H1 (cell line): ENCODE measurements around the gene FOXO1.

Experiments
- EZH2 ChIP-seq: fragments of 200-600 bp; sonication (generic); IDR thresholded peaks from 2 replicates; pipeline ENCODE4 v1.7.1; 2012; ENCODE audit warnings: low read depth, mild to moderate bottlenecking, moderate library complexity, low read length, inconsistent platforms; ENCODE audit not compliant: severe bottlenecking
- JUND ChIP-seq: IDR thresholded peaks from 2 replicates; pipeline ENCODE4 v1.6.1; 2011; ENCODE audit warnings: mild to moderate bottlenecking, improper control_type of control experiment, low read length
- POLR2A ChIP-seq, 2 experiments: IDR thresholded peaks; 1 replicate in 1 of 2; 2 replicates in 1 of 2; pipeline ENCODE4 v1.6.1; 2011; ENCODE audit warnings: low read depth in 2 of 2, low read length in 2 of 2, mild to moderate bottlenecking in 2 of 2; ENCODE audit errors: control extremely low read depth in 1 of 2
- POLR2AphosphoS5 ChIP-seq: IDR thresholded peaks from 2 replicates; pipeline ENCODE4 v1.6.1; 2011; ENCODE audit warnings: low read depth, low read length
- SUZ12 ChIP-seq: fragments of 200-600 bp; sonication (generic); IDR thresholded peaks from 2 replicates; pipeline ENCODE4 v1.6.1; 2012; ENCODE audit warnings: mild to moderate bottlenecking, inconsistent platforms, low read length, moderate library complexity, mixed read lengths
- TEAD4 ChIP-seq: IDR thresholded peaks from 2 replicates; pipeline ENCODE4 v1.6.1; 2012; ENCODE audit warnings: low read depth, low read length, inconsistent platforms, mixed read lengths
- TF ChIP-seq, protein P1 (sequence below), 3 experiments: IDR thresholded peaks; 1 replicate in 2 of 3; 2 replicates in 1 of 3; pipeline versions ENCODE4 v1.5.1 to v1.6.1; 2011; ENCODE audit warnings: low read length in 3 of 3, mild to moderate bottlenecking in 3 of 3, inconsistent platforms in 2 of 3, low read depth in 1 of 3, moderate library complexity in 1 of 3; ENCODE audit not compliant: insufficient read depth in 1 of 3; ENCODE audit errors: control extremely low read depth in 1 of 3
- TF ChIP-seq, protein P2 (sequence below): IDR thresholded peaks from 2 replicates; pipeline ENCODE4 v1.6.1; 2012; ENCODE audit warnings: inconsistent platforms
- TF ChIP-seq, protein P3 (sequence below): IDR thresholded peaks from 2 replicates; pipeline ENCODE4 v1.6.1; 2012; ENCODE audit warnings: inconsistent platforms

DNA sequence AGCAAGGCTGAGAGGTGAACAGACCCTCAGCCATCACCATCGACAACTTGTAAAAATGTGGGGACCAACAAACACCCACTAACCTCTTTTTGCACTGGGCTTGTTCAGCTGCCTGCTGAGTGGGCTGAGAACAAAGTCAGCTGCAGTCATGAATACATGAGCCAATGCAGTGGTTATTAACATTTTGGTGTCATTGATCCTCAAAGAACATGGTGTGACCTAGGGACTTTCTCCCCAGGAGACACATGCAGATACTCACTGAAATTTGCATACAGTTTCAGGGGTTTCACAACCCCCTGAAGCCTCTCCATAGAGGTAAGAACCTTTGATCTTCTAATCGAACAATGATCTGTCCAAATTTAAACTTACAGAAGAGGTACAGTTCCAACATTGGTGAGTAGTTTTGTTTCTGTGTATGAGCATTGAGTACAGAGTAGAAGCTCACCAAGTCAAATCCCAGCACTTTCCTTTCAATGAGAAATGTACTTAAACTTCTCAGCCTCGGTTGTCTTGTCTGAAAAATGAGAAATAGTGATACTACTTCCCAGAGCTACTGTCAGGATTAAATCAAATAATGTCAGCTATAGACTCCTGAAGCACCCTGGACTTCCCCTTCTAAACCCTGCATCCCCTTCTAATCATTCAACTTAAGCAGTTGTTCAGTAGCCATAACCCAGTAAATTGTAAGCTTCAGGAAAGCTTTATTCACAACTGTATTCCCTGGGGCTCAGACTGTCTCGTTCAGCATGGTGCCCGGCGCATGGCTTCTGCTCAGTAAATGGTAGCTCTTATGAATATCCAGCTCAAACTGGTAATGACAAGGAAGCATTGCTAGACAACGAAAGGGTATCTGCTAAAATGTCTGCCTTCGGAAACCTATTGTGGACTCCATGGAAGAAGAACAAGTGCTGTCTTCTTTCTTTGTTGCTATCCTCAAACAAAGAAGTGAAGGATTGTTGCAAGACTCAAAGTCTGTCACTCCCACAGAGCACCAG, 148.7 kb downstream of the FOXO1 start:
- TF ChIP-seq, protein P1, sequence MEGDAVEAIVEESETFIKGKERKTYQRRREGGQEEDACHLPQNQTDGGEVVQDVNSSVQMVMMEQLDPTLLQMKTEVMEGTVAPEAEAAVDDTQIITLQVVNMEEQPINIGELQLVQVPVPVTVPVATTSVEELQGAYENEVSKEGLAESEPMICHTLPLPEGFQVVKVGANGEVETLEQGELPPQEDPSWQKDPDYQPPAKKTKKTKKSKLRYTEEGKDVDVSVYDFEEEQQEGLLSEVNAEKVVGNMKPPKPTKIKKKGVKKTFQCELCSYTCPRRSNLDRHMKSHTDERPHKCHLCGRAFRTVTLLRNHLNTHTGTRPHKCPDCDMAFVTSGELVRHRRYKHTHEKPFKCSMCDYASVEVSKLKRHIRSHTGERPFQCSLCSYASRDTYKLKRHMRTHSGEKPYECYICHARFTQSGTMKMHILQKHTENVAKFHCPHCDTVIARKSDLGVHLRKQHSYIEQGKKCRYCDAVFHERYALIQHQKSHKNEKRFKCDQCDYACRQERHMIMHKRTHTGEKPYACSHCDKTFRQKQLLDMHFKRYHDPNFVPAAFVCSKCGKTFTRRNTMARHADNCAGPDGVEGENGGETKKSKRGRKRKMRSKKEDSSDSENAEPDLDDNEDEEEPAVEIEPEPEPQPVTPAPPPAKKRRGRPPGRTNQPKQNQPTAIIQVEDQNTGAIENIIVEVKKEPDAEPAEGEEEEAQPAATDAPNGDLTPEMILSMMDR (IDR thresholded peaks at IDR 0.05; ENCODE audit: control extremely low read depth in 1 of 3, insufficient read depth in 1 of 3, low read depth in 1 of 3, low read length in 3 of 3), result no peak
- TF ChIP-seq EZH2, result no peak
- no peak for TF ChIP-seq POLR2A (IDR thresholded peaks at IDR 0.05; ENCODE audit: control extremely low read depth in 1 of 2, low read depth in 2 of 2, low read length in 2 of 2)
- TF ChIP-seq, protein P2, sequence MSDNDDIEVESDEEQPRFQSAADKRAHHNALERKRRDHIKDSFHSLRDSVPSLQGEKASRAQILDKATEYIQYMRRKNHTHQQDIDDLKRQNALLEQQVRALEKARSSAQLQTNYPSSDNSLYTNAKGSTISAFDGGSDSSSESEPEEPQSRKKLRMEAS, result no peak
- TF ChIP-seq JUND, result no peak
- TF ChIP-seq POLR2AphosphoS5, result no peak
- no peak for TF ChIP-seq TEAD4
- TF ChIP-seq SUZ12, result no peak
- TF ChIP-seq, protein P3, sequence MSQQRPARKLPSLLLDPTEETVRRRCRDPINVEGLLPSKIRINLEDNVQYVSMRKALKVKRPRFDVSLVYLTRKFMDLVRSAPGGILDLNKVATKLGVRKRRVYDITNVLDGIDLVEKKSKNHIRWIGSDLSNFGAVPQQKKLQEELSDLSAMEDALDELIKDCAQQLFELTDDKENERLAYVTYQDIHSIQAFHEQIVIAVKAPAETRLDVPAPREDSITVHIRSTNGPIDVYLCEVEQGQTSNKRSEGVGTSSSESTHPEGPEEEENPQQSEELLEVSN, result no peak
